Neural crest cell (in vitro differentiated cells): ENCODE measurements around the gene RBM25. TPM values are rescaled to one million over a fixed set of nuclear protein-coding genes. Genes with fewer than 3 reads are reported as not detected.

Experiments used
- DNase-seq: peaks from one replicate; pipeline ENCODE4 v3.0.0; 2021; ENCODE audit warnings: low read depth, mixed read lengths, low spot score
- H3K27ac Mint-ChIP-seq: one replicate; pipeline ENCODE4 v1.8.0; 2021; ENCODE audit warnings: mild to moderate bottlenecking, mixed read lengths; ENCODE audit not compliant: unreplicated experiment
- H3K27me3 Mint-ChIP-seq: 2 replicates; pipeline ENCODE4 v1.8.0; 2021; ENCODE audit warnings: low read depth, mild to moderate bottlenecking, mixed read lengths
- H3K36me3 Mint-ChIP-seq: 2 replicates; pipeline ENCODE4 v1.8.0; 2021; ENCODE audit warnings: low read depth, mild to moderate bottlenecking, mixed read lengths
- H3K4me1 Mint-ChIP-seq: 2 replicates; pipeline ENCODE4 v1.8.0; 2021; ENCODE audit warnings: mixed read lengths
- H3K4me3 Mint-ChIP-seq: one replicate; pipeline ENCODE4 v1.8.0; 2021; ENCODE audit warnings: mild to moderate bottlenecking, mixed read lengths
- H3K9me3 Mint-ChIP-seq: 2 replicates; pipeline ENCODE4 v1.8.0; 2021; ENCODE audit warnings: mixed read lengths
- total RNA-seq: library from RNA; stranded (reverse); gene quantifications from 2 replicates; pipeline ENCODE4 v1.2.1, GENCODE V29; 2021
- TF ChIP-seq, protein P1 (sequence below): fragments of 200-600 bp; sonication (generic); conservative IDR thresholded peaks from 2 replicates; pipeline ENCODE4 v1.5.0; 2021; ENCODE audit warnings: antibody characterized with exemption, mild to moderate bottlenecking

Gene RBM25
- total RNA-seq, 1 donor from 2014 or later = 117 TPM

DNA sequence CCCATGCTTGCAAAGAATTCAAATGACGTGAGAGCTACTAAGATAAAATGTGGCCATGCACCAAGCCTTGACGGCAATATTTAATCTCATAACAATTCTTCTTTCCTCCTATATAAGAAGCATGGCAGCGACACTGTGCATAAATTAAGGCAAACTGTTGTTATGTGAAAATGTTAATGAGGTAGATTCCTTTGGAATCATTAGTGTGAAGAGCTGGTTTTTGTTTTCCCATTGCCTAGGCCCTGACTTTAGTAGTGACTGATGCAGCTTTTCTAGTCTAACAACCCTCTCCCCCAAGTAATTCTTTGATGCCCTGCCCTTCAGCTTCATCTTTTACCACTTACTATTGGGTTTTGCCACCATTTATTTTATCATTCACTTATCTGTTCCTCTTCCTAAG is 67.4 kb downstream of the RBM25 start:
- no peak for DNase-seq
- Mint-ChIP-seq H3K4me3 (no peak overlapping the region), H3K27me3 (no peaks in the 10 kb centered on the region), H3K9me3 (no peaks in the 10 kb centered on the region), H3K4me1 (no peaks in the 10 kb centered on the region), H3K36me3 (peaks cover 13% of the 10 kb centered on the region), H3K27ac (no peak overlapping the region)
- TF ChIP-seq, protein P1, sequence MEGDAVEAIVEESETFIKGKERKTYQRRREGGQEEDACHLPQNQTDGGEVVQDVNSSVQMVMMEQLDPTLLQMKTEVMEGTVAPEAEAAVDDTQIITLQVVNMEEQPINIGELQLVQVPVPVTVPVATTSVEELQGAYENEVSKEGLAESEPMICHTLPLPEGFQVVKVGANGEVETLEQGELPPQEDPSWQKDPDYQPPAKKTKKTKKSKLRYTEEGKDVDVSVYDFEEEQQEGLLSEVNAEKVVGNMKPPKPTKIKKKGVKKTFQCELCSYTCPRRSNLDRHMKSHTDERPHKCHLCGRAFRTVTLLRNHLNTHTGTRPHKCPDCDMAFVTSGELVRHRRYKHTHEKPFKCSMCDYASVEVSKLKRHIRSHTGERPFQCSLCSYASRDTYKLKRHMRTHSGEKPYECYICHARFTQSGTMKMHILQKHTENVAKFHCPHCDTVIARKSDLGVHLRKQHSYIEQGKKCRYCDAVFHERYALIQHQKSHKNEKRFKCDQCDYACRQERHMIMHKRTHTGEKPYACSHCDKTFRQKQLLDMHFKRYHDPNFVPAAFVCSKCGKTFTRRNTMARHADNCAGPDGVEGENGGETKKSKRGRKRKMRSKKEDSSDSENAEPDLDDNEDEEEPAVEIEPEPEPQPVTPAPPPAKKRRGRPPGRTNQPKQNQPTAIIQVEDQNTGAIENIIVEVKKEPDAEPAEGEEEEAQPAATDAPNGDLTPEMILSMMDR = no peak

DNA sequence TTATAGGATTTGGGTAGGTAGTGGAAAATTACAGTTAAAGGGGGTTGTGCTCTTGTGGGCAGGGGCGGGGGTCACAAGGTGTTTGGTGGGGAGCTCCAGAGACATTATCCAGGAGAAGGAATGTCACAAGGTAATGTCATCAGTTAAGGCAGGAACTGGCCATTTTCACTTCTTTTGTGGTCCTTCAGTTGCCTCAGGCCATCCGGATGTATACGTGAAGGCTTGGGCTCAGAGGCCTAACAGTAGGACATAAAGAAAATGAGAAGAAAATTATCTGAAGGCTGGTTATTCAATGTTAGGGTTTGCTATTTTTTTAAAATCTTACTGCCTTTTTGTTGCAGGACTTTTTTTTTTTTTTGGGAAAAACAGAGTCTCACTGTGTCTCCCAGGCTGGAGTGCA is 75.5 kb downstream of the RBM25 start:
- peak overlapping the region; percentile 54 for H3K4me3 Mint-ChIP-seq
- no peak overlapping the region for H3K27ac Mint-ChIP-seq
- H3K4me1 Mint-ChIP-seq = peaks cover 19% of the 10 kb centered on the region
- peaks cover 19% of the 10 kb centered on the region for H3K9me3 Mint-ChIP-seq
- peaks cover 18% of the 10 kb centered on the region for H3K36me3 Mint-ChIP-seq
- TF ChIP-seq, protein P1 = no peak
- DNase-seq = no peak
- H3K27me3 Mint-ChIP-seq = peaks cover 6% of the 10 kb centered on the region

DNA sequence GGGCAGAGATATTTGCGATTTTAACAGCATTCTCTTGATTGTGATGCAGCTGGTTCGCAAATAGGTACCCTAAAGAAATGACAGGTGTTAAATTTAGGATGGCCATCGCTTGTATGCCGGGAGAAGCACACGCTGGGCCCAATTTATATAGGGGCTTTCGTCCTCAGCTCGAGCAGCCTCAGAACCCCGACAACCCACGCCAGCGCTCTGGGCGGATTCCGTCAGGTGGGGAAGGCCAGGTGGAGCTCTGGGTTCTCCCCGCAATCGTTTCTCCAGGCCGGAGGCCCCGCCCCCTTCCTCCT is 77.7 kb downstream of the RBM25 start:
- no peak for DNase-seq
- TF ChIP-seq, protein P1 = no peak
- H3K9me3 Mint-ChIP-seq = peaks cover 19% of the 10 kb centered on the region
- no peak overlapping the region for H3K27ac Mint-ChIP-seq
- H3K27me3 Mint-ChIP-seq = peaks cover 6% of the 10 kb centered on the region
- peak overlapping the region; percentile 94 for H3K4me3 Mint-ChIP-seq
- H3K36me3 Mint-ChIP-seq = peaks cover 21% of the 10 kb centered on the region
- H3K4me1 Mint-ChIP-seq = peaks cover 26% of the 10 kb centered on the region

DNA sequence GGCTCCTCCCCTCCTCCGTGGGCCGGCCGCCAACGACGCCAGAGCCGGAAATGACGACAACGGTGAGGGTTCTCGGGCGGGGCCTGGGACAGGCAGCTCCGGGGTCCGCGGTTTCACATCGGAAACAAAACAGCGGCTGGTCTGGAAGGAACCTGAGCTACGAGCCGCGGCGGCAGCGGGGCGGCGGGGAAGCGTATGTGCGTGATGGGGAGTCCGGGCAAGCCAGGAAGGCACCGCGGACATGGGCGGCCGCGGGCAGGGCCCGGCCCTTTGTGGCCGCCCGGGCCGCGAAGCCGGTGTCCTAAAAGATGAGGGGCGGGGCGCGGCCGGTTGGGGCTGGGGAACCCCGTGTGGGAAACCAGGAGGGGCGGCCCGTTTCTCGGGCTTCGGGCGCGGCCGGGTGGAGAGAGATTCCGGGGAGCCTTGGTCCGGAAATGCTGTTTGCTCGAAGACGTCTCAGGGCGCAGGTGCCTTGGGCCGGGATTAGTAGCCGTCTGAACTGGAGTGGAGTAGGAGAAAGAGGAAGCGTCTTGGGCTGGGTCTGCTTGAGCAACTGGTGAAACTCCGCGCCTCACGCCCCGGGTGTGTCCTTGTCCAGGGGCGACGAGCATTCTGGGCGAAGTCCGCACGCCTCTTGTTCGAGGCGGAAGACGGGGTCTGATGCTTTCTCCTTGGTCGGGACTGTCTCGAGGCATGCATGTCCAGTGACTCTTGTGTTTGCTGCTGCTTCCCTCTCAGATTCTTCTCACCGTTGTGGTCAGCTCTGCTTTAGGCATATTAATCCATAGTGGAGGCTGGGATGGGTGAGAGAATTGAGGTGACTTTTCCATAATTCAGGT is 78.3 kb downstream of the RBM25 start, which contains the start of gene PSEN1:
Gene PSEN1 (plus strand): TSS at position 121 of the 839 bp plus-strand sequence. CDS start 11,513 bp downstream, outside the sequence.
- DNase-seq = peak; percentile 99
- peaks cover 19% of the 10 kb centered on the region for H3K9me3 Mint-ChIP-seq
- H3K36me3 Mint-ChIP-seq = peaks cover 22% of the 10 kb centered on the region
- H3K4me3 Mint-ChIP-seq = peak within 1 kb of the TSS; percentile 94
- H3K27me3 Mint-ChIP-seq = peaks cover 6% of the 10 kb centered on the region
- TF ChIP-seq, protein P1 = no peak
- peaks cover 28% of the 10 kb centered on the region for H3K4me1 Mint-ChIP-seq
- peak within 1 kb of the TSS; percentile 98 for H3K27ac Mint-ChIP-seq

DNA sequence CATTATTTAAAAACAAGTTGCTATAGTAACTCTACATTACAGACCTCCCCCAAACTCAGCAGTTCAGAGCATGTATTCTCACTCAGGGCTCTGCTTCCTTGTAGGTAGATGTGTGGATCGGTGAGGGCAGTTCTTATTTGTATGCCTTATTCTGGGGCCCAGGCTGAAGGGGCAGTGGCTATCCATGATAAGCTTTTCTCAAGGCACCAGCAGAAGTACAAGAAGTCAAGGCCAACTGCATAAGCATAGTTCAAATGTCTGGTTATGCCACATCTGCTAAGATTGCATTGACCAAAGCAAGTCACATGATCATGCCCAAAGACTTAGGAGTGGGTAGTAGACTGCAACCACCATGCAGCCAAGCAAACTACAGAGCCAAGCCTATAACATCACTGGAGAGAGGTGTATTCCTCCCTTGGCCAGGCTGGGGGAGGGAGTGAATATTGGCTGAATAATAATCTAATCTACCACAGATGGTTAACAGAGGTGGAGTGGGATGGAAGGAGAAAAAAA is 82.5 kb downstream of the RBM25 start:
- Mint-ChIP-seq H3K9me3 (no peaks in the 10 kb centered on the region), H3K27ac (no peak overlapping the region), H3K4me3 (peak overlapping the region; percentile 69), H3K4me1 (peaks cover 40% of the 10 kb centered on the region), H3K36me3 (peaks cover 9% of the 10 kb centered on the region), H3K27me3 (no peaks in the 10 kb centered on the region)
- TF ChIP-seq, protein P1 = no peak
- DNase-seq = no peak
